Neuron (in vitro differentiated cells): ENCODE data around the gene TBC1D5.
"Not testable (repeated sequence)": the region's sequence is repeated elsewhere in the genome, so short reads cannot be mapped to it uniquely, and the experiment has no call there.

Source experiments
- H2AFZ ChIP-seq: one replicate; pipeline ENCODE4 v1.6.1; 2013; ENCODE audit warnings: low read depth, mild to moderate bottlenecking, inconsistent platforms, low read length, moderate library complexity
- H3K27me3 ChIP-seq: one replicate; pipeline ENCODE4 v1.6.1; 2013; ENCODE audit warnings: low read length; ENCODE audit not compliant: insufficient read depth
- H3K36me3 ChIP-seq: one replicate; pipeline ENCODE4 v1.6.1; 2013; ENCODE audit warnings: low read length; ENCODE audit not compliant: insufficient read depth
- H3K4me1 ChIP-seq: one replicate; pipeline ENCODE4 v1.6.1; 2013; ENCODE audit warnings: low read length; ENCODE audit not compliant: insufficient read depth
- H3K4me3 ChIP-seq: 2 replicates; pipeline ENCODE4 v1.5.1; 2013; ENCODE audit warnings: mild to moderate bottlenecking, low read length, moderate library complexity
- H3K9me3 ChIP-seq: one replicate; pipeline ENCODE4 v1.6.1; 2013; ENCODE audit warnings: low read length

The TBC1D5 gene

DNA sequence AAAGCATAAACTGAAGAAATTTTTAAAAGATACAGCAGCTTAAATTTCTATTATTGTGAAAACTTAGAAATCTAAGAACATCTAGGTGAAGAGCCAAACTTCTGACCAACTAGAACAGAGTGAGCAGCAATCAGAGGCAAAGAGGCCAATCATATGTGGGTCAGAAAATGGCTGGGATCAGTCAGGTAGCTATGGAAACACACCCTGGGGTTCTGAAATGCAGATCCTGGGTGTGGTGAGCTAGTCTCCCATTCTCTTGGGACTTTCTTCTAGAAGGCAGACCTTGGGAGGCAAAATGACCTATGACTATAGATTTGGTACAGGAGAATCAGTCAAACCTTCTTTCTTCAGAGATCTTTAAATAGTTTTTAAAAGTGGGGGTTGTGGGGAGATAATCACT is 385.8 kb downstream of the TBC1D5 start:
- Histone ChIP-seq H3K4me1 (peaks cover 2% of the 10 kb centered on the region), H3K36me3 (no peaks in the 10 kb centered on the region), H3K9me3 (no peaks in the 10 kb centered on the region), H3K4me3 (no peak overlapping the region), H3K27me3 (no peaks in the 10 kb centered on the region), H2AFZ (no peak overlapping the region)

- no peaks in the 10 kb centered on the region for H3K36me3 ChIP-seq
- H3K4me1 ChIP-seq: peaks cover 2% of the 10 kb centered on the region
- H3K4me3 ChIP-seq: no peak overlapping the region
- H3K9me3 ChIP-seq: no peaks in the 10 kb centered on the region
- no peaks in the 10 kb centered on the region for H3K27me3 ChIP-seq
- H2AFZ ChIP-seq: no peak overlapping the region
Measured at GRCh38 chr3:17355591-17355990, 386.8 kb downstream of the TBC1D5 start.

DNA sequence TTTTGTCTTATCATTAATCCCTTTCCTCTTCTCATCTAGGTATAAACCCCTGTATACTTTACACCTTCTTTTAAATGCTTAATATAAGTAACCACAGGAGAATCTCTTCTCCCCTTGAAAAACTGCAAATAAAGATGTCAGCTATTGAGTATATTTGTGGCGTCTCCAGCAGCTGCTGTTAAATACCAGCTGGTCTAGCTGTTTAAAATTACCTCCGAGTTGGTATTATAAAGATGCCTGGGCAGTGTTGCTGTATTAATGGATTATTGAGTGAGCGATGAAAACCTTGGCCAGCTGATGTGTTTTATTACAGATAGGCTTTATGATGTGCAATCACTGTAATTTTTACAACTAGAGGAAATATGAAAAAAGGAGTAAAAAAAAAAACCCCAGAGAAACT is 388.1 kb downstream of the TBC1D5 start:
- Histone ChIP-seq H3K36me3 (no peaks in the 10 kb centered on the region), H3K9me3 (no peaks in the 10 kb centered on the region), H3K4me1 (peaks cover 2% of the 10 kb centered on the region), H2AFZ (no peak overlapping the region), H3K27me3 (no peaks in the 10 kb centered on the region), H3K4me3 (no peak overlapping the region)

GRCh38 chr3:17352620-17353019 is 389.8 kb downstream of the TBC1D5 start:
- H3K27me3 ChIP-seq: no peaks in the 10 kb centered on the region
- no peak overlapping the region for H3K4me3 ChIP-seq
- H2AFZ ChIP-seq: no peak overlapping the region
- no peaks in the 10 kb centered on the region for H3K36me3 ChIP-seq
- peaks cover 2% of the 10 kb centered on the region for H3K4me1 ChIP-seq
- no peaks in the 10 kb centered on the region for H3K9me3 ChIP-seq

GRCh38 chr3:17351193-17351592 is 391.2 kb downstream of the TBC1D5 start:
- H3K4me1 ChIP-seq, H3K36me3 ChIP-seq, H3K4me3 ChIP-seq, H2AFZ ChIP-seq, H3K27me3 ChIP-seq, H3K9me3 ChIP-seq: not testable (repeated sequence)

GRCh38 chr3:17349093-17349492 is 393.3 kb downstream of the TBC1D5 start:
- no peaks in the 10 kb centered on the region for H3K27me3 ChIP-seq
- H3K36me3 ChIP-seq: no peaks in the 10 kb centered on the region
- H2AFZ ChIP-seq: no peak overlapping the region
- H3K4me3 ChIP-seq: no peak overlapping the region
- no peaks in the 10 kb centered on the region for H3K4me1 ChIP-seq
- no peaks in the 10 kb centered on the region for H3K9me3 ChIP-seq

GRCh38 chr3:17342119-17342518 is 400.3 kb downstream of the TBC1D5 start:
- H3K36me3 ChIP-seq: no peaks in the 10 kb centered on the region
- no peak overlapping the region for H2AFZ ChIP-seq
- no peak overlapping the region for H3K4me3 ChIP-seq
- no peaks in the 10 kb centered on the region for H3K27me3 ChIP-seq
- no peaks in the 10 kb centered on the region for H3K4me1 ChIP-seq
- H3K9me3 ChIP-seq: no peaks in the 10 kb centered on the region

DNA sequence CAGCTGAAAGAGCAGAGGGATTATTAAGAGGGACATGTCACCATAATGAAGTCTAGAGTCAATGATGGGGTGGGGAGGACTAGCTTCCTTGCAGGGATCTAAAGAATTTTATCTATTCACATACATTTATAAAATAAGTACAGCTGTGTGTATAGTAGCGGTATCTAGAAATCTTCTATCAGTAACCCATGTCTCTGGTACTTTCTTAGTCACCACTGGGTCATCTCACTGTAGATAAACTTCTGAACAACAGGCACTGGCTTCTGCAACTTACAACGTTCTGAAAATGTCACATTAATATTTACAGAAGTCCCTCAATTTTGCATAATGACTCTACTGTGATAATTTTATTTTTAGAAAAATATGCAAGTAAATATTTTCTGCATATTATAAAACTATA is 401.7 kb downstream of the TBC1D5 start:
- no peak overlapping the region for H3K4me3 ChIP-seq
- H3K36me3 ChIP-seq: no peaks in the 10 kb centered on the region
- H3K27me3 ChIP-seq: no peaks in the 10 kb centered on the region
- no peak overlapping the region for H2AFZ ChIP-seq
- H3K4me1 ChIP-seq: no peaks in the 10 kb centered on the region
- no peaks in the 10 kb centered on the region for H3K9me3 ChIP-seq

DNA sequence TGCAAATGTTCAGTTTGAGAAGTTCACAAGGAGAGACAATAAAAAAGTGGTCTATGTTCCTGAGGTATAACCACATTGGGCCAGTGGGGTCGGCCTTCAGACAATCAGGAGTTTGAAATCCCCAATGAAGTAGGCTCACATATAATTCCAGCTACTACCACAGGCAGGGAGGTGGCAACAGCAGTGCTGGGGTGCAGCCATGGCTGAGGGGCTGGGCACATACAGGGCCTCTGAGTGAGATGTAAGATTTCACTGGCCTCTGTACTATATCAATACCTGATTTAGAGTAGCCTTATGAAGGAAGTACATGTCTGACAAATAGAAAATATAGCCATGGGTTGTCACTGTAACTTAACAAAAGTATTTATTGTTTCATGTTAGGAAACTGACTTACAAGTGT is 402.2 kb downstream of the TBC1D5 start:
- H2AFZ ChIP-seq: no peak overlapping the region
- no peaks in the 10 kb centered on the region for H3K27me3 ChIP-seq
- H3K4me3 ChIP-seq: no peak overlapping the region

DNA sequence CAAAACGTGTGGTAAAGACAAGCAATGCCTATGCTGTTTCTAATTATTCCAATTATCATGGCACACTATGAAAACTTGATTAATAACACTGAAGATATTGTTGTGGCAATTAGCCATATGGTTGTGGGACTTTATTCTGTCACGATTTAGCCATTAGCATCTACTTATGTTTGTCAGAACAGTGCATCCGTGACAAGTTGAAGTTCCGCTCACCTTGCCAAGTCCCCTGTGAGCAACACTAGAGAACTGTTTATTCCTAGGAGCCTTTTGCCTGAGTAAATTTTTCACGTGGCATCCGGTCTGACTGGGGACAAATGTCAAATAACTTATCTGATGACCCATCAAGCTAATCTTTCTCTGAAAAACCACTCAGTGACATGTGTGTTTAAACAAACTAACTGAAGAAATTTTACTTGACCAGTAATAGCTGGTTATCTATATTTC is 403.3 kb downstream of the TBC1D5 start:
- H2AFZ ChIP-seq: no peak overlapping the region
- no peaks in the 10 kb centered on the region for H3K36me3 ChIP-seq
- no peak overlapping the region for H3K4me3 ChIP-seq
- H3K4me1 ChIP-seq: no peaks in the 10 kb centered on the region
- H3K27me3 ChIP-seq: no peaks in the 10 kb centered on the region
- H3K9me3 ChIP-seq: no peaks in the 10 kb centered on the region

More for the DNA sequence above, 402.2 kb downstream of the TBC1D5 start:
- H3K4me1 ChIP-seq: no peaks in the 10 kb centered on the region
- H3K9me3 ChIP-seq: no peaks in the 10 kb centered on the region
- no peaks in the 10 kb centered on the region for H3K36me3 ChIP-seq

GRCh38 chr3:17336291-17336690 is 406.1 kb downstream of the TBC1D5 start:
- no peak overlapping the region for H2AFZ ChIP-seq
- H3K36me3 ChIP-seq: no peaks in the 10 kb centered on the region
- H3K4me1 ChIP-seq: no peaks in the 10 kb centered on the region
- H3K4me3 ChIP-seq: no peak overlapping the region
- no peaks in the 10 kb centered on the region for H3K9me3 ChIP-seq
- H3K27me3 ChIP-seq: no peaks in the 10 kb centered on the region

GRCh38 chr3:17333893-17334292 is 408.5 kb downstream of the TBC1D5 start:
- H2AFZ ChIP-seq: no peak overlapping the region
- H3K4me1 ChIP-seq: no peaks in the 10 kb centered on the region
- H3K27me3 ChIP-seq: no peaks in the 10 kb centered on the region
- H3K4me3 ChIP-seq: no peak overlapping the region
- no peaks in the 10 kb centered on the region for H3K36me3 ChIP-seq
- no peaks in the 10 kb centered on the region for H3K9me3 ChIP-seq

DNA sequence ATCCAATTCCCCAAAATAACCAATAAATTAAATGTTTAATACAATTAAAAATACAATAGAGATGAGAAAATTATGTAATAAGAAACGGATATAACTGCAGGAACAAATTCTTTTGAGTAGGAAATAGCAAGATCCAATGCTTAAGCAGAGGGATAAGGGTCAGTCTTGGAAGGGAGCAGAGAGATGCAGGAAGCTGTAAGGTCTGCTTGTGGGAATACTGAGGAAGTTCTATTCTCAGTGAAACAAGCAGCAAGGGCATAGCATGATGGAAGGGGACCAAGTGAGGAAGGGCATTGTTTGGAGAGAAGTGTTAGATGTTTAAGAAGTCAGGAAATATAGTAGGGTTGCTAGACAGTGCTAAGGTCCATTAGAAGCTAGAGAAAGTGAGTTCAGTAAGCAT is 409.0 kb downstream of the TBC1D5 start:
- Histone ChIP-seq H3K27me3 (no peaks in the 10 kb centered on the region), H3K4me1 (no peaks in the 10 kb centered on the region), H3K4me3 (no peak overlapping the region), H2AFZ (no peak overlapping the region), H3K9me3 (no peaks in the 10 kb centered on the region), H3K36me3 (no peaks in the 10 kb centered on the region)

GRCh38 chr3:17330660-17331059 is 411.8 kb downstream of the TBC1D5 start:
- Histone ChIP-seq H2AFZ (no peak overlapping the region), H3K36me3 (no peaks in the 10 kb centered on the region), H3K4me1 (no peaks in the 10 kb centered on the region), H3K27me3 (no peaks in the 10 kb centered on the region), H3K4me3 (no peak overlapping the region), H3K9me3 (no peaks in the 10 kb centered on the region)
